WERI-Rb-1 (cell line): ENCODE measurements around the gene TEK.

ENCODE experiments used
- DNase-seq: peaks from one replicate; pipeline ENCODE4 v3.0.0-alpha.2; 2020
- H3K27ac ChIP-seq: fragments of 250-450 bp; sonication (Bioruptor Pico); 2 replicates; pipeline ENCODE4 v1.5.1; 2020; ENCODE audit warnings: mild to moderate bottlenecking, moderate library complexity
- H3K27me3 ChIP-seq: fragments of 250-450 bp; sonication (Bioruptor Pico); 2 replicates; pipeline ENCODE4 v1.5.1; 2021; ENCODE audit warnings: mild to moderate bottlenecking, low read depth, moderate library complexity; ENCODE audit not compliant: insufficient read depth, severe bottlenecking
- H3K36me3 ChIP-seq: fragments of 250-450 bp; sonication (Bioruptor Pico); 2 replicates; pipeline ENCODE4 v1.5.1; 2020; ENCODE audit warnings: mild to moderate bottlenecking, moderate library complexity
- H3K4me3 ChIP-seq: 2 replicates; pipeline ENCODE4 v1.5.1; 2011; ENCODE audit warnings: low read depth, mild to moderate bottlenecking, control low read depth, low read length
- H3K9me3 ChIP-seq: fragments of 250-450 bp; sonication (Bioruptor Pico); 2 replicates; pipeline ENCODE4 v1.5.1; 2021; ENCODE audit warnings: mild to moderate bottlenecking, moderate library complexity; ENCODE audit not compliant: severe bottlenecking
- TF ChIP-seq, protein P1 (sequence below): IDR thresholded peaks from 2 replicates; pipeline ENCODE4 v1.5.1; 2011; ENCODE audit warnings: low read depth, mild to moderate bottlenecking, control low read depth, inconsistent platforms, low read length

TEK gene

DNA sequence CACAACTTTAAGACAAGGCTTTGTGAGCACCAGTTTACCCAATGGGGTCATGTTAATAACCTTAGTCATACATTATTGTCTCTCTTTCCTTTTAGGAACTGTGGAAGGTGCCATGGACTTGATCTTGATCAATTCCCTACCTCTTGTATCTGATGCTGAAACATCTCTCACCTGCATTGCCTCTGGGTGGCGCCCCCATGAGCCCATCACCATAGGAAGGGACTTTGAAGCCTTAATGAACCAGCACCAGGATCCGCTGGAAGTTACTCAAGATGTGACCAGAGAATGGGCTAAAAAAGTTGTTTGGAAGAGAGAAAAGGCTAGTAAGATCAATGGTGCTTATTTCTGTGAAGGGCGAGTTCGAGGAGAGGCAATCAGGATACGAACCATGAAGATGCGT is 48.7 kb downstream of the TEK start:
- Histone ChIP-seq H3K36me3 (no peaks in the 10 kb centered on the region), H3K27ac (no peak overlapping the region), H3K27me3 (no peaks in the 10 kb centered on the region), H3K4me3 (no peak overlapping the region), H3K9me3 (no peaks in the 10 kb centered on the region)
- no peak for DNase-seq
- TF ChIP-seq, protein P1, sequence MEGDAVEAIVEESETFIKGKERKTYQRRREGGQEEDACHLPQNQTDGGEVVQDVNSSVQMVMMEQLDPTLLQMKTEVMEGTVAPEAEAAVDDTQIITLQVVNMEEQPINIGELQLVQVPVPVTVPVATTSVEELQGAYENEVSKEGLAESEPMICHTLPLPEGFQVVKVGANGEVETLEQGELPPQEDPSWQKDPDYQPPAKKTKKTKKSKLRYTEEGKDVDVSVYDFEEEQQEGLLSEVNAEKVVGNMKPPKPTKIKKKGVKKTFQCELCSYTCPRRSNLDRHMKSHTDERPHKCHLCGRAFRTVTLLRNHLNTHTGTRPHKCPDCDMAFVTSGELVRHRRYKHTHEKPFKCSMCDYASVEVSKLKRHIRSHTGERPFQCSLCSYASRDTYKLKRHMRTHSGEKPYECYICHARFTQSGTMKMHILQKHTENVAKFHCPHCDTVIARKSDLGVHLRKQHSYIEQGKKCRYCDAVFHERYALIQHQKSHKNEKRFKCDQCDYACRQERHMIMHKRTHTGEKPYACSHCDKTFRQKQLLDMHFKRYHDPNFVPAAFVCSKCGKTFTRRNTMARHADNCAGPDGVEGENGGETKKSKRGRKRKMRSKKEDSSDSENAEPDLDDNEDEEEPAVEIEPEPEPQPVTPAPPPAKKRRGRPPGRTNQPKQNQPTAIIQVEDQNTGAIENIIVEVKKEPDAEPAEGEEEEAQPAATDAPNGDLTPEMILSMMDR, result no peak

DNA sequence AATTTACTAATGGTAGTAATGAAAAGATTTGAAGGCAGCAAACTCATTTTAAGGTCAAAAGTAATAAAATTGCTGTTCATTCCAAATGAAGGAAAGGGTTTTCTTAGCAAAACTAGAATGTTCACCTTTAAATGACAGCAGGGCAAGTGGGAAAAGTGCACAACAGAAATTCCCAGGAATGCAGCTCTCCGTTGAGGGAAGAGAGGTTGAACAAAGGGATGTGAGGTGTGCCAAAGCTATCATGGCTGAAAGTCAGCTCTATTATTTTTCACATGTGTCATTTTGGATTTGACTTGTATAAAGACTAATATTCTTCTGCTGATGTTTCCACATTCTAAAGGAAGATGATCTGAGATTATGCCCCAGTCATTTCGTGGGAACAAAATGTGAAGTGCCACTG is 51.6 kb downstream of the TEK start:
- Histone ChIP-seq H3K36me3 (no peaks in the 10 kb centered on the region), H3K4me3 (no peak overlapping the region), H3K27ac (no peak overlapping the region), H3K27me3 (no peaks in the 10 kb centered on the region), H3K9me3 (no peaks in the 10 kb centered on the region)
- no peak for DNase-seq
- TF ChIP-seq, protein P1, result no peak

DNA sequence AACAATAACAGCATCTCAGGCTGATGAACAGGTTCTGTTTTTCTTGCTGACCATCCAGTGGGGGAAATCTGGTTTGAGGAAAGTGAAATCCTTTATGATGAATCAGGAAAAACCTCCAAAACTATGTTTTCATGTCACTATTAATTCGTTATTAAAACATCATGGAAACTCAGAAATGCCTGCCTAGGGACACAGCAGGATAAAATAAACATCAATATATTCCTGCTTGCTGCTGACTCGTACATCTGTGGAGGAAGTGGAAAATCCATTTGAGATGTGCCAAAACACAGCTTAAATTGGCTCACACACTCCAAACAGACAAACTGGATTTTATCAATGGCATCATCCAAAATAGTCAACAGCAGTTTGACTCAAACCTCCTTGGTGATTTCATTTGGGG is 53.0 kb downstream of the TEK start:
- Histone ChIP-seq H3K4me3 (no peak overlapping the region), H3K27me3 (no peaks in the 10 kb centered on the region), H3K27ac (no peak overlapping the region), H3K9me3 (no peaks in the 10 kb centered on the region), H3K36me3 (no peaks in the 10 kb centered on the region)
- TF ChIP-seq, protein P1, result no peak
- no peak for DNase-seq

DNA sequence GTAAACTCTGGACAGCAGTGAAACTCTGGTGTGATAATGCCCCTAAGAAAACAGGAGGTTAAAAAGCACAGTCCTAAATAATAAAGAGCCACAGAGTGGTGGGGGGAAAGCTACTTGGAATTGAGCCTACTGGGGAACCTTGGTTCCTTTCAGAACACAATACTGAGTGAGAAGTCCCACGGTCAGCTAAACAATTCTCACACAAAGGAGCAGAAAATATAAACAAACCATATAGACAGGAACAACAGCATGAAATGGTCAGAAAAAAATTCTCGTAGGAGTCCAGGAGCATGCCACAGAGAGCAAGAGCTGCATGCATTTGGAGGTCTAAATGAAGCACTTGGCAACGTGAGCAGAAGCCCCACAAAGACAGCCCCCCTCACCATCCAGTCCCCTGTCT is 56.0 kb downstream of the TEK start:
- no peaks in the 10 kb centered on the region for H3K9me3 ChIP-seq
- DNase-seq, result no peak
- no peaks in the 10 kb centered on the region for H3K27me3 ChIP-seq
- H3K36me3 ChIP-seq, result no peaks in the 10 kb centered on the region
- TF ChIP-seq, protein P1, result no peak
- H3K27ac ChIP-seq, result no peak overlapping the region
- no peak overlapping the region for H3K4me3 ChIP-seq

DNA sequence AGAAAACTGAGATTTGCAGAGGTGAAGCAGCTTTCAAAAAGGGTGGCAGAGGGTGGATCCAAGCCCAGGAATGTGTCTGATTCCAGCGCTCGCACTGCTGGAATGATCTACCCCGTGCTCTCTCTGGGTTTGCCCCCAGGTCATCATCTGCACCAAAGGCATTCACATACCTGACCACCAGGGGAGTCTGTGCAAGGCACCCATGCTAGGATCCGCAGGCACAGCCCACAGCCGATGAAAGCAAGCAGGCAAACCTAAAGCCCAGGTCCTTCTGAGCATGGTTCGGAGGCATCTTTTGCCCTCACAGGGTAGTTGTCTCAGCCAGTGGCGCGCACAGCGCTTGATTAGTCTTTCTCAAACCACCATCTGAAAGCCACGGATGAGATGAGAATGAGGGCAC is 56.6 kb downstream of the TEK start:
- no peaks in the 10 kb centered on the region for H3K9me3 ChIP-seq
- H3K4me3 ChIP-seq, result no peak overlapping the region
- no peak overlapping the region for H3K27ac ChIP-seq
- no peaks in the 10 kb centered on the region for H3K27me3 ChIP-seq
- H3K36me3 ChIP-seq, result no peaks in the 10 kb centered on the region
- TF ChIP-seq, protein P1, result peak; percentile 39
- no peak for DNase-seq

DNA sequence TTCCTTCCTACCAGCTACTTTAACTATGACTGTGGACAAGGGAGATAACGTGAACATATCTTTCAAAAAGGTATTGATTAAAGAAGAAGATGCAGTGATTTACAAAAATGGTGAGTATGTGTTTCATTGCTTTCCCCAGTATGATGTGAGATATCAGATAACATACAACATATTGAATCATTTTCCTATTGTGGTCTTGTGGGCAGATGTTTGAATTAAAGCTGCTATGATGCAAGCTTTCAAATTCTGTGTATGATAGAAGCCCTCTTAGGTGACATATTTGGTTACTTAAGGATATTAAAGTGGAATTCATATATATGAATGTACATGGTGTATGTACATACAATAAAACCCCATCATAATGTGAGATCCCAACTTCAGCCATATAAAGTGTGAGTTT is 59.5 kb downstream of the TEK start:
- H3K36me3 ChIP-seq, result no peaks in the 10 kb centered on the region
- TF ChIP-seq, protein P1, result no peak
- no peaks in the 10 kb centered on the region for H3K27me3 ChIP-seq
- no peaks in the 10 kb centered on the region for H3K9me3 ChIP-seq
- no peak overlapping the region for H3K27ac ChIP-seq
- DNase-seq, result no peak
- H3K4me3 ChIP-seq, result no peak overlapping the region
